Stimulated activated CD8-positive, alpha-beta memory T cell treated with anti-CD3 and anti-CD28 coated beads, Interleukin-7, amount 100 ng/mL, for 24 hours (primary cell): ENCODE data around the gene ATP2C2.

Experiments
- DNase-seq: peaks from one replicate; pipeline ENCODE4 v3.0.0-alpha.2; 2020; ENCODE audit warnings: low read depth

The ATP2C2 gene

GRCh38 chr16:84498859-84499620, 130.7 kb downstream of the ATP2C2 start:
- DNase-seq, result no peak

GRCh38 chr16:84499638-84500037, 131.3 kb downstream of the ATP2C2 start:
- DNase-seq, result no peak

- DNase-seq, result no peak
Measured at GRCh38 chr16:84500531-84500930, 132.2 kb downstream of the ATP2C2 start.

- no peak for DNase-seq
Measured at GRCh38 chr16:84501077-84501735, 132.9 kb downstream of the ATP2C2 start.

- DNase-seq, result no peak
Measured at GRCh38 chr16:84502075-84502474, 133.7 kb downstream of the ATP2C2 start.

- DNase-seq, result no peak
Measured at GRCh38 chr16:84502581-84502980, 134.2 kb downstream of the ATP2C2 start.

GRCh38 chr16:84503751-84504395, 135.5 kb downstream of the ATP2C2 start:
- DNase-seq, result no peak

- peak; percentile 97 for DNase-seq
Measured at GRCh38 chr16:84504420-84505248, 136.3 kb downstream of the ATP2C2 start, which contains the start of gene MEAK7. MEAK7 (minus strand) TSS chr16:84504659; CDS start chr16:84498086, 6,573 bp downstream.

- no peak for DNase-seq
Measured at GRCh38 chr16:84505249-84506187, 137.2 kb downstream of the ATP2C2 start.

- no peak for DNase-seq
Measured at GRCh38 chr16:84507011-84507982, 139.0 kb downstream of the ATP2C2 start.

- no peak for DNase-seq
Measured at GRCh38 chr16:84508502-84508901, 140.2 kb downstream of the ATP2C2 start.

GRCh38 chr16:84509032-84509950, 141.0 kb downstream of the ATP2C2 start:
- DNase-seq, result no peak

GRCh38 chr16:84511180-84511800, 143.0 kb downstream of the ATP2C2 start:
- peak; percentile 67 for DNase-seq

- no peak for DNase-seq
Measured at GRCh38 chr16:84511831-84512230, 143.5 kb downstream of the ATP2C2 start.

GRCh38 chr16:84513123-84513522, 144.8 kb downstream of the ATP2C2 start:
- DNase-seq, result no peak

GRCh38 chr16:84513666-84514065, 145.3 kb downstream of the ATP2C2 start:
- DNase-seq, result no peak
